Parathyroid adenoma (tissue), 2 donors: ENCODE data around the gene KRT12.

Experiments
- H2AFZ ChIP-seq: fragments of 300-600 bp; sonication (generic); one replicate; pipeline ENCODE4 v1.7.0; 2017; ENCODE audit warnings: antibody characterized with exemption, mild to moderate bottlenecking
- H3K27ac ChIP-seq: fragments of 300-600 bp; sonication (generic); one replicate; pipeline ENCODE4 v1.7.0; 2017
- H3K27me3 ChIP-seq: fragments of 300-600 bp; sonication (generic); one replicate; pipeline ENCODE4 v1.7.0; 2017; ENCODE audit warnings: low read length; ENCODE audit not compliant: control insufficient read depth, insufficient read depth
- H3K36me3 ChIP-seq: fragments of 300-600 bp; sonication (generic); one replicate; pipeline ENCODE4 v1.7.0; 2017; ENCODE audit warnings: low read length; ENCODE audit not compliant: control insufficient read depth, insufficient read depth
- H3K4me1 ChIP-seq: fragments of 300-600 bp; sonication (generic); one replicate; pipeline ENCODE4 v1.7.0; 2017; ENCODE audit warnings: control low read depth
- H3K4me2 ChIP-seq: fragments of 300-600 bp; sonication (generic); one replicate; pipeline ENCODE4 v1.7.0; 2017; ENCODE audit warnings: low read length
- H3K4me3 ChIP-seq: fragments of 300-600 bp; sonication (generic); one replicate; pipeline ENCODE4 v1.7.0; 2017; ENCODE audit warnings: low read depth, low read length
- H3K79me2 ChIP-seq: fragments of 300-600 bp; sonication (generic); one replicate; pipeline ENCODE4 v1.7.0; 2017; ENCODE audit warnings: control low read depth
- H3K9ac ChIP-seq: fragments of 300-600 bp; sonication (generic); one replicate; pipeline ENCODE4 v1.7.0; 2017; ENCODE audit warnings: mild to moderate bottlenecking
- H3K9me3 ChIP-seq: fragments of 300-600 bp; sonication (generic); one replicate; pipeline ENCODE4 v1.7.0; 2017; ENCODE audit warnings: low read length; ENCODE audit not compliant: control insufficient read depth
- TF ChIP-seq, protein P1 (sequence below): fragments of 300-600 bp; sonication (generic); IDR thresholded peaks from one replicate; pipeline ENCODE4 v1.7.0; 2017; ENCODE audit warnings: antibody characterized with exemption, mild to moderate bottlenecking
- donor health status: primary hyperparathyroidism.

The KRT12 gene

DNA sequence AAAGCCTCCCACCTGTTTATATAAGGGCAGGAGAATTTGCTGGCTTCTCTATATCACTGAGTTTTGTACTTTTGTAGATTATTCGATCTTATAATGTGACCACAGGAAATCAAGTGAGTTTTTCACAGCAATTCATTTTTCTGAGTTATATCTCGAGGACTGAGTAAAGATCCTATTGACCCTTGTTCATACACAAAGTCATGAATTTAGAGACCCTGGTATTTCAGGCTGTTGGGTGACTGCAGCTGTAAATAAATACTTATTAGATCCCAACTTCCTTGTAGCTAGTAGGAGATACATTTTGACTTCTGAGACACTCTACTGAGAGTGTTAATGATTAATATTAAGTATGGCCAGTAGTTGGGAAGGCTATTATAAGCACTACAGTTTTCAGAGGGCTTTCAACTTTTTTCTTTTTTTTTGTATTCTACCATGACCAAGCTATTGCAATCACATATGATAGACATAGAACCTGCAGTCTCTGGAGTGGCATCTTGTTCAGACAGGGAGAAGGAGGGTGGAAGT is 21.2 kb upstream of the KRT12 start:
- TF ChIP-seq, protein P1, sequence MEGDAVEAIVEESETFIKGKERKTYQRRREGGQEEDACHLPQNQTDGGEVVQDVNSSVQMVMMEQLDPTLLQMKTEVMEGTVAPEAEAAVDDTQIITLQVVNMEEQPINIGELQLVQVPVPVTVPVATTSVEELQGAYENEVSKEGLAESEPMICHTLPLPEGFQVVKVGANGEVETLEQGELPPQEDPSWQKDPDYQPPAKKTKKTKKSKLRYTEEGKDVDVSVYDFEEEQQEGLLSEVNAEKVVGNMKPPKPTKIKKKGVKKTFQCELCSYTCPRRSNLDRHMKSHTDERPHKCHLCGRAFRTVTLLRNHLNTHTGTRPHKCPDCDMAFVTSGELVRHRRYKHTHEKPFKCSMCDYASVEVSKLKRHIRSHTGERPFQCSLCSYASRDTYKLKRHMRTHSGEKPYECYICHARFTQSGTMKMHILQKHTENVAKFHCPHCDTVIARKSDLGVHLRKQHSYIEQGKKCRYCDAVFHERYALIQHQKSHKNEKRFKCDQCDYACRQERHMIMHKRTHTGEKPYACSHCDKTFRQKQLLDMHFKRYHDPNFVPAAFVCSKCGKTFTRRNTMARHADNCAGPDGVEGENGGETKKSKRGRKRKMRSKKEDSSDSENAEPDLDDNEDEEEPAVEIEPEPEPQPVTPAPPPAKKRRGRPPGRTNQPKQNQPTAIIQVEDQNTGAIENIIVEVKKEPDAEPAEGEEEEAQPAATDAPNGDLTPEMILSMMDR = no peak
- no peaks in the 10 kb centered on the region for H3K36me3 ChIP-seq
- H3K4me3 ChIP-seq = no peak overlapping the region
- H3K27ac ChIP-seq = no peak overlapping the region
- no peaks in the 10 kb centered on the region for H3K79me2 ChIP-seq
- no peaks in the 10 kb centered on the region for H3K9me3 ChIP-seq
- no peaks in the 10 kb centered on the region for H3K4me1 ChIP-seq
- H3K4me2 ChIP-seq = no peak overlapping the region
- no peaks in the 10 kb centered on the region for H3K27me3 ChIP-seq
- no peak overlapping the region for H3K9ac ChIP-seq
- no peak overlapping the region for H2AFZ ChIP-seq

DNA sequence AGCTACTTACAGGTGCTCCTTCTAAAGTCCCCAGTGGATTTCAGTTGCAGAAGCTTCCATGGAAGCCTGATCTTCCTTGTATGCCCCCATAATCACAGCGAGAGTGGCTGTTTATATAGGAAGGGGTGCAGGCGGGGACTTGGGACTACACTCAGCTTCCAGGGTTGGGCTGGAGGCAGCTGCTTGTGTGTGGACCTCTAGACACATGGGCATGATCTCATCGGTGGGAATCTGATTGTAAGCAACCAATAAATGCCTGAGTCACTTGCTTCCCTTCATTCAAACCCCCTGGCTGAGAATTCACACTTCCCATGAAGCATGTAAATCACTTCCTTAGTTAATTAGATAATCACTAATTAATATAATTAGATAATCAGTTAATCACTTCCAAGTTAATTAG is 19.1 kb upstream of the KRT12 start:
- H3K9me3 ChIP-seq = no peaks in the 10 kb centered on the region
- TF ChIP-seq, protein P1 = no peak
- H3K27ac ChIP-seq = no peak overlapping the region
- H2AFZ ChIP-seq = no peak overlapping the region
- H3K9ac ChIP-seq = no peak overlapping the region
- H3K4me2 ChIP-seq = no peak overlapping the region
- H3K79me2 ChIP-seq = no peaks in the 10 kb centered on the region
- H3K4me1 ChIP-seq = no peaks in the 10 kb centered on the region
- H3K27me3 ChIP-seq = no peaks in the 10 kb centered on the region
- no peaks in the 10 kb centered on the region for H3K36me3 ChIP-seq
- no peak overlapping the region for H3K4me3 ChIP-seq

DNA sequence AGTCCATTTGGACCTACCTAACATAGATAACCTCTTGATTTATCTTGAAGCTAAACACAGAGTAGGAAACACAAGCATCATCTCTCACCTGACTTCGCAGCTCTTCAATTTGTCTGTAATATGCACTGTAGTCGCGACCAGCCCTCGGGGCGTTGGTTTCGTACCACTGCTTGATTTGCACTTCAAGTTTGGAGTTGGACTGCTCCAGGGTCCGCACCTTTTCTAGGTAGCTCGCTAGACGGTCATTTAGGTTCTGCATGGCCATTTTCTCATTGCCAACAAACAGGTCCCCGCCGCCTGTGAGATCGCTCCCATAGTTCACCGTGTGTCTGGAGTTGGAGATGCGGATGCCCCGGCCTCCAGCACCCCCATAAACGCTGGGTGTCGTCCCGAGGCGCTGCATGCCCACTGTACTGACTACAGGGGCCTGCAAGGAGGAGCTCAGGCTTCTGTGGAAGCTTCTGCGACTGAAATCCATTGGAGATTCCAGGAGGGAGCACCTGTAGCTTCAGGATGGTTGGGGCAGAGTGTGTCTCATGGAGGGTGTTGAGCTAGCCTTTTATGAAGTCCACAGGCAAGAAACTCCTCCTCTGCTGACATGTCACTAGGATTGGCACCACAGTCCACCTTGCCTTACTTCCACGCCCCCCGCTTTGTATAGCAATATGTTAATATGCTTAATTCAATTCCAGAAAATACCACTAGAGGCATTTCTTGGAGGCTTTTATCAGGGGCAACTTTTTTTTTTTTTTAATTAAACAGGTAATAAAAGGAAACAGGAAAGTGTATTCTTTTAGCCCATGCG is 17.9 kb upstream of the KRT12 start, which contains the start of gene KRT20:
Gene KRT20, minus strand, starts transcription at position 535 of the 805 bp plus-strand sequence. Its CDS starts 57 bp downstream, at position 478.
- TF ChIP-seq, protein P1 = no peak
- Histone ChIP-seq H3K27me3 (no peaks in the 10 kb centered on the region), H2AFZ (no peak within 1 kb of the TSS), H3K27ac (no peak within 1 kb of the TSS), H3K4me3 (no peak within 1 kb of the TSS), H3K4me2 (no peak within 1 kb of the TSS), H3K79me2 (no peaks in the 10 kb centered on the region), H3K9ac (no peak within 1 kb of the TSS), H3K9me3 (no peaks in the 10 kb centered on the region), H3K36me3 (no peaks in the 10 kb centered on the region), H3K4me1 (no peaks in the 10 kb centered on the region)

DNA sequence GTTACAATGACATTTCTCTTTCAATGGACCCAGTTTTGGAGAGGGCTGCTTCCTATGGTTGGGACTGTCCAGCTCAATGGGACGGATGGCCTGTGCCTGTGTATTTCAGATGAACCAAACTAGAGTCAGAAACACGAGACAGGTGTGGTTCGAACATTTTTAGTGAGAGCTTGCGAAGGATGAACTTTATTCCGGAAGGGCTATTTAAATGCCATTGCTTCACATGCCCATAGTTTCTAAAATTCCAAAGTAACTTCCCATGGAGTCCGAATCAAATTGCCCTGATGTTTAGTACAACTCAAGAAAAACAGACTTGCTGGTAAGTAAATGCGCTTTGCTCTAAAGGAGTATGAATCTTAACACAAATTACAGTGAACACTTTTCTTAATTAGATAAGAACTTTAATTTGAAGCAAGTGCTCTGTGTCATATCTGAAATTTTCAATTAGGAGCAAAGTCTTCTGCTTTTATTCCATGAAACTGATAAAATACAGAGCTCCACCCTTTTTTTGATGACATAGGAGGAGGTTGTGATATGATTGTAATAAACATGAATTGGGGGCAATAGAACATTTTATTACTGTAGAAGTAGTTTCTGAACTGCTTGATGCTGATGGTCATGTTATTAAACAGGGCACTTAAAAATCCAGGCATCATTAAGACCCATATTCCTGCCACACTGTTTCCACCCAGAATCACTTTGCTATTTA is 16.8 kb upstream of the KRT12 start:
- Histone ChIP-seq H3K4me1 (no peaks in the 10 kb centered on the region), H3K27ac (no peak overlapping the region), H3K9me3 (no peaks in the 10 kb centered on the region), H3K79me2 (no peaks in the 10 kb centered on the region), H2AFZ (no peak overlapping the region), H3K27me3 (no peaks in the 10 kb centered on the region), H3K36me3 (no peaks in the 10 kb centered on the region), H3K4me3 (no peak overlapping the region), H3K9ac (no peak overlapping the region), H3K4me2 (no peak overlapping the region)
- TF ChIP-seq, protein P1 = no peak
